HG03565 (cell line): ENCODE measurements around the gene ANKLE2.

ENCODE experiments used
- ATAC-seq: cut with Tn5 transposase; IDR thresholded peaks from one replicate; pipeline ENCODE4 v1.9.1; 2021; ENCODE audit warnings: mild to moderate bottlenecking, moderate library complexity; ENCODE audit not compliant: unreplicated experiment

The ANKLE2 gene

GRCh38 chr12:132747395-132747794, 14.2 kb downstream of the ANKLE2 start:
- ATAC-seq, result no peak

- no peak for ATAC-seq
These were observed 15.0 kb downstream of the ANKLE2 start for GRCh38 chr12:132746613-132747012.

GRCh38 chr12:132743831-132744230, 17.8 kb downstream of the ANKLE2 start:
- no peak for ATAC-seq

- ATAC-seq, result no peak
These were observed 20.0 kb downstream of the ANKLE2 start for GRCh38 chr12:132741620-132742019.

- ATAC-seq, result no peak
These were observed 21.0 kb downstream of the ANKLE2 start for GRCh38 chr12:132740652-132741051.

GRCh38 chr12:132740313-132740646, 21.4 kb downstream of the ANKLE2 start:
- no peak for ATAC-seq

- ATAC-seq, result no peak
These were observed 21.9 kb downstream of the ANKLE2 start for GRCh38 chr12:132739600-132740312.

GRCh38 chr12:132736913-132737312, 24.7 kb downstream of the ANKLE2 start:
- no peak for ATAC-seq

- no peak for ATAC-seq
These were observed 25.3 kb downstream of the ANKLE2 start for GRCh38 chr12:132736378-132736777.

- ATAC-seq, result no peak
These were observed 26.1 kb downstream of the ANKLE2 start for GRCh38 chr12:132735496-132735895.

GRCh38 chr12:132734206-132734605, 27.4 kb downstream of the ANKLE2 start:
- ATAC-seq, result no peak

- no peak for ATAC-seq
These were observed 30.1 kb downstream of the ANKLE2 start for GRCh38 chr12:132731574-132731973.

GRCh38 chr12:132730353-132730752, 31.3 kb downstream of the ANKLE2 start:
- ATAC-seq, result no peak

- no peak for ATAC-seq
These were observed 31.9 kb downstream of the ANKLE2 start for GRCh38 chr12:132729541-132730320.

- no peak for ATAC-seq
These were observed 33.1 kb downstream of the ANKLE2 start for GRCh38 chr12:132728502-132728901.

GRCh38 chr12:132727091-132727794, 34.4 kb downstream of the ANKLE2 start:
- ATAC-seq, result no peak

GRCh38 chr12:132726386-132726785, 35.2 kb downstream of the ANKLE2 start:
- ATAC-seq, result no peak

- ATAC-seq, result no peak
These were observed 37.0 kb downstream of the ANKLE2 start for GRCh38 chr12:132724506-132725241.

GRCh38 chr12:132723764-132724140, 37.9 kb downstream of the ANKLE2 start:
- ATAC-seq, result no peak

GRCh38 chr12:132723015-132723763, 38.4 kb downstream of the ANKLE2 start:
- no peak for ATAC-seq
